CD14-positive monocyte (primary cell): ENCODE results near the gene AP1S1. TPM values are rescaled to one million over a fixed set of nuclear protein-coding genes. Genes with fewer than 3 reads are reported as not detected.
"Not testable (repeated sequence)": the region's sequence is repeated elsewhere in the genome, so short reads cannot be mapped to it uniquely, and the experiment has no call there.

ENCODE experiments used
- DNase-seq, 3 donors: peaks; one replicate each; pipeline ENCODE4 v3.0.0-alpha.2; 2011 to 2022
- H2AFZ ChIP-seq: 2 replicates; pipeline ENCODE4 v1.6.0; 2012; ENCODE audit warnings: mild to moderate bottlenecking, low read depth, low read length, inconsistent platforms; ENCODE audit not compliant: insufficient read depth, poor library complexity, severe bottlenecking
- H3K27ac ChIP-seq, 2 donors: 1 replicate in 1 of 2; 2 replicates in 1 of 2; pipeline ENCODE4 v1.5.1; 2012 to 2013; ENCODE audit warnings: low read length in 2 of 2, control low read depth in 1 of 2, inconsistent platforms in 1 of 2, low read depth in 1 of 2, mild to moderate bottlenecking in 1 of 2
- H3K27me3 ChIP-seq, 2 donors: one replicate each; pipeline versions ENCODE4 v1.6.0 to v1.6.1; 2011 to 2013; ENCODE audit warnings: low read length in 2 of 2; ENCODE audit not compliant: control insufficient read depth in 2 of 2, insufficient read depth in 2 of 2
- H3K36me3 ChIP-seq, 2 donors: replicated peaks in 1 of 2; 1 replicate in 1 of 2; 2 replicates in 1 of 2; pipeline versions ENCODE4 v1.5.1 to v1.6.1; 2012 to 2013; ENCODE audit warnings: low read length in 2 of 2, control low read depth in 1 of 2, inconsistent platforms in 1 of 2, mild to moderate bottlenecking in 1 of 2; ENCODE audit not compliant: insufficient read depth in 2 of 2, control insufficient read depth in 1 of 2
- H3K4me1 ChIP-seq, 2 donors: 1 replicate in 1 of 2; 2 replicates in 1 of 2; pipeline versions ENCODE4 v1.5.1 to v1.6.1; 2012 to 2013; ENCODE audit warnings: low read length in 2 of 2, control low read depth in 1 of 2, inconsistent platforms in 1 of 2, mild to moderate bottlenecking in 1 of 2, moderate library complexity in 1 of 2; ENCODE audit not compliant: insufficient read depth in 2 of 2, control insufficient read depth in 1 of 2
- H3K4me2 ChIP-seq: replicated peaks from 2 replicates; pipeline ENCODE3; 2012; ENCODE audit warnings: low read length, moderate library complexity, mild to moderate bottlenecking; ENCODE audit not compliant: poor library complexity, severe bottlenecking; ENCODE audit errors: extremely low read depth
- H3K4me3 ChIP-seq, 3 experiments: fragments of 200-600 bp in 1 of 3; sonication (generic) in 1 of 3; replicated peaks in 1 of 3; 1 replicate in 2 of 3; 2 replicates in 1 of 3; pipeline ENCODE4 v1.5.1; 2011 to 2013; ENCODE audit warnings: low read length in 3 of 3, mild to moderate bottlenecking in 3 of 3, control low read depth in 2 of 3, low read depth in 2 of 3, inconsistent platforms in 1 of 3, moderate library complexity in 1 of 3
- H3K79me2 ChIP-seq: 2 replicates; pipeline ENCODE4 v1.6.0; 2012; ENCODE audit warnings: mild to moderate bottlenecking, control low read depth, inconsistent platforms, low read length, moderate library complexity; ENCODE audit not compliant: insufficient read depth
- H3K9ac ChIP-seq: 2 replicates; pipeline ENCODE4 v1.6.0; 2017; ENCODE audit warnings: low read length, mild to moderate bottlenecking; ENCODE audit not compliant: insufficient read depth, poor library complexity, severe bottlenecking
- H3K9me3 ChIP-seq, 2 donors: replicated peaks in 1 of 2; 1 replicate in 1 of 2; 2 replicates in 1 of 2; pipeline versions ENCODE4 v1.5.1 to v1.6.1; 2012 to 2013; ENCODE audit warnings: low read length in 2 of 2, control low read depth in 1 of 2; ENCODE audit not compliant: control insufficient read depth in 1 of 2, insufficient read depth in 1 of 2
- H4K20me1 ChIP-seq: 2 replicates; pipeline ENCODE4 v1.6.0; 2012; ENCODE audit warnings: mild to moderate bottlenecking, low read length, control low read depth, moderate library complexity; ENCODE audit not compliant: insufficient read depth
- H3K27ac Mint-ChIP-seq, 7 donors: one replicate each; pipeline ENCODE4 v1.8.0; 2020; ENCODE audit warnings: mild to moderate bottlenecking in 7 of 7, mixed read lengths in 7 of 7, moderate library complexity in 6 of 7, inconsistent platforms in 2 of 7
- H3K27me3 Mint-ChIP-seq, 3 donors: one replicate each; pipeline ENCODE4 v1.8.0; 2021 to 2022; ENCODE audit warnings: low read depth in 3 of 3, mild to moderate bottlenecking in 3 of 3, mixed read lengths in 3 of 3, moderate library complexity in 3 of 3, inconsistent platforms in 1 of 3
- H3K36me3 Mint-ChIP-seq, 2 donors: one replicate each; pipeline ENCODE4 v1.8.0; 2020; ENCODE audit warnings: mixed read lengths in 2 of 2, inconsistent platforms in 1 of 2, mild to moderate bottlenecking in 1 of 2
- H3K4me1 Mint-ChIP-seq: one replicate; pipeline ENCODE4 v1.8.0; 2020; ENCODE audit warnings: mild to moderate bottlenecking, mixed read lengths
- H3K4me3 Mint-ChIP-seq, 2 donors: one replicate each; pipeline ENCODE4 v1.8.0; 2020; ENCODE audit warnings: mild to moderate bottlenecking in 2 of 2, mixed read lengths in 2 of 2, moderate library complexity in 1 of 2
- H3K9me3 Mint-ChIP-seq, 7 donors: one replicate each; pipeline ENCODE4 v1.8.0; 2020 to 2022; ENCODE audit warnings: mixed read lengths in 7 of 7, mild to moderate bottlenecking in 6 of 7, moderate library complexity in 6 of 7, inconsistent platforms in 2 of 7
- CTCF ChIP-seq: fragments of 200-600 bp; IDR thresholded peaks from one replicate; pipeline ENCODE4 v1.8.0; 2022; ENCODE audit warnings: antibody characterized with exemption, mild to moderate bottlenecking
- WGBS: methylation state at CpG from one replicate; pipeline ENCODE4 v1.1.5; 2013; ENCODE audit warnings: missing lambda C conversion rate; ENCODE audit not compliant: insufficient coverage; 5-methylcytosine and 5-hydroxymethylcytosine counted together
- intact Hi-C, 2 donors: fragments of 100-400 bp; cut with micrococcal nuclease; formaldehyde crosslinking; loops; one replicate each; pipeline versions ENCODE4 v1.15.0 to v1.15.1; 2023
- polyA plus RNA-seq, 3 donors: library from polyadenylated mRNA; depleted of rRNA in 1 of 3; unstranded in 2 of 3; stranded (reverse) in 1 of 3; fragments of 300-500 nt in 2 of 3; fragments of >200 nt in 1 of 3; fragmentation: Illumina TruSeq in 2 of 3; gene quantifications; 1 replicate in 2 of 3; 2 replicates in 1 of 3; pipeline ENCODE4 v1.2.3, GENCODE V29; 2012 to 2021

AP1S1 gene
- polyA plus RNA-seq, 3 donors: 10.1 to 21.3 (median 10.9) TPM

- Histone ChIP-seq H3K27me3 (peaks cover 0 to under 1% of the 10 kb centered on the region in 2 donors), H3K27ac (no peak overlapping the region), H3K9me3 (no peaks in the 10 kb centered on the region), H3K4me3 (no peak overlapping the region), H3K36me3 (no peaks in the 10 kb centered on the region), H3K9ac (no peak overlapping the region), H3K4me2 (no peak overlapping the region), H2AFZ (no peak overlapping the region), H3K79me2 (no peaks in the 10 kb centered on the region), H4K20me1 (no peaks in the 10 kb centered on the region), H3K4me1 (peaks cover 21 to 27% of the 10 kb centered on the region in 2 donors)
- no peak for DNase-seq
- WGBS: 100% methylated on average over 1 of the region's 4 CpGs
- TF ChIP-seq CTCF: no peak
- Mint-ChIP-seq H3K27me3 (peaks cover 15 to 59% (median 26%) of the 10 kb centered on the region in 3 donors), H3K36me3 (no peaks in the 10 kb centered on the region), H3K4me3 (no peak overlapping the region), H3K4me1 (peaks cover 19% of the 10 kb centered on the region), H3K9me3 (peaks cover 0 to 2% (median 0%) of the 10 kb centered on the region in 7 donors), H3K27ac (no peak overlapping the region)
- intact Hi-C loops: no loop called here
Measured at GRCh38 chr7:101120315-101120714, 34.0 kb upstream of the AP1S1 start.

- H3K36me3 ChIP-seq, H3K9me3 ChIP-seq, H4K20me1 ChIP-seq, H3K79me2 ChIP-seq, H3K9me3 Mint-ChIP-seq, H3K36me3 Mint-ChIP-seq, intact Hi-C loops, DNase-seq: not testable (repeated sequence)
- peaks cover 20 to 71% (median 38%) of the 10 kb centered on the region in 3 donors for H3K27me3 Mint-ChIP-seq
- peak overlapping the region in 5 of 7 donors; percentile 81 to 92 (median 87) for H3K27ac Mint-ChIP-seq
- peak overlapping the region in 2 of 3 experiments; percentile 47 to 72 for H3K4me3 ChIP-seq
- H3K4me1 ChIP-seq: peaks cover 29 to 35% of the 10 kb centered on the region in 2 donors
- WGBS: 100% methylated on average over 3 of the region's 9 CpGs
- peak overlapping the region; percentile 90 for H2AFZ ChIP-seq
- peaks cover 0 to 14% of the 10 kb centered on the region in 2 donors for H3K27me3 ChIP-seq
- peaks cover 29% of the 10 kb centered on the region for H3K4me1 Mint-ChIP-seq
- H3K4me2 ChIP-seq: peak overlapping the region; percentile 69
- H3K9ac ChIP-seq: peak overlapping the region; percentile 66
- H3K4me3 Mint-ChIP-seq: peak overlapping the region; percentile 81 to 97
- H3K27ac ChIP-seq: peak overlapping the region in 1 of 2 donors; percentile 70
Measured at GRCh38 chr7:101121631-101121990, 32.7 kb upstream of the AP1S1 start.
